ENCODE measurements around the gene PCYT2.

Gene PCYT2

GRCh38 chr17:81899514-81900166 is 11.6 kb downstream of the PCYT2 start:
- no peak for DNase-seq (ENCODE audit: low read depth)

GRCh38 chr17:81898885-81899284 is 12.3 kb downstream of the PCYT2 start:
- DNase-seq (ENCODE audit: low read depth): no peak

GRCh38 chr17:81898029-81898866 is 13.0 kb downstream of the PCYT2 start:
- DNase-seq (ENCODE audit: low read depth): peak; percentile 79

- no peak for DNase-seq (ENCODE audit: low read depth)
Observed at GRCh38 chr17:81895400-81895799, 15.8 kb downstream of the PCYT2 start.

GRCh38 chr17:81891303-81891552 is 20.0 kb downstream of the PCYT2 start:
- no peak for DNase-seq (ENCODE audit: low read depth)

GRCh38 chr17:81890447-81891302 is 20.5 kb downstream of the PCYT2 start:
- DNase-seq (ENCODE audit: low read depth): no peak

- no peak for DNase-seq (ENCODE audit: low read depth)
Observed at GRCh38 chr17:81889602-81890001, 21.6 kb downstream of the PCYT2 start.

GRCh38 chr17:81888988-81889595 is 22.1 kb downstream of the PCYT2 start:
- DNase-seq (ENCODE audit: low read depth): no peak

- no peak for DNase-seq (ENCODE audit: low read depth)
Observed at GRCh38 chr17:81888105-81888987, 22.9 kb downstream of the PCYT2 start.

- DNase-seq (ENCODE audit: low read depth): peak; percentile 69
Observed at GRCh38 chr17:81885869-81886548, 25.2 kb downstream of the PCYT2 start.

- DNase-seq (ENCODE audit: low read depth): no peak
Observed at GRCh38 chr17:81885454-81885853, 25.7 kb downstream of the PCYT2 start.

- no peak for DNase-seq (ENCODE audit: low read depth)
Observed at GRCh38 chr17:81884968-81885367, 26.2 kb downstream of the PCYT2 start.

- DNase-seq (ENCODE audit: low read depth): no peak
Observed at GRCh38 chr17:81884520-81884919, 26.7 kb downstream of the PCYT2 start.

- DNase-seq (ENCODE audit: low read depth): no peak
Observed at GRCh38 chr17:81879121-81879520, 32.1 kb downstream of the PCYT2 start.

- DNase-seq (ENCODE audit: low read depth): no peak
Observed at GRCh38 chr17:81878294-81878693, 32.9 kb downstream of the PCYT2 start.

GRCh38 chr17:81877569-81877968 is 33.6 kb downstream of the PCYT2 start:
- no peak for DNase-seq (ENCODE audit: low read depth)

- DNase-seq (ENCODE audit: low read depth): peak; percentile 91
Observed at GRCh38 chr17:81871387-81872230, 39.6 kb downstream of the PCYT2 start.

- DNase-seq (ENCODE audit: low read depth): no peak
Observed at GRCh38 chr17:81870981-81871386, 40.2 kb downstream of the PCYT2 start, which contains the start of gene ARHGDIA. Gene ARHGDIA, minus strand, starts transcription at chr17:81871337. Its CDS starts 1,407 bp downstream, at chr17:81869930.

GRCh38 chr17:81870131-81870980 is 40.8 kb downstream of the PCYT2 start:
- no peak for DNase-seq (ENCODE audit: low read depth)
